GM18508 (cell line): Measurements from ENCODE around the gene ZNF286A.
"Not testable (repeated sequence)": the region's sequence is repeated elsewhere in the genome, so short reads cannot be mapped to it uniquely, and the experiment has no call there.

Experiments
- ATAC-seq: cut with Tn5 transposase; IDR thresholded peaks from one replicate; pipeline ENCODE4 v1.9.1; 2021; ENCODE audit warnings: moderate number of reproducible peaks; ENCODE audit not compliant: insufficient read depth, unreplicated experiment

Gene ZNF286A

DNA sequence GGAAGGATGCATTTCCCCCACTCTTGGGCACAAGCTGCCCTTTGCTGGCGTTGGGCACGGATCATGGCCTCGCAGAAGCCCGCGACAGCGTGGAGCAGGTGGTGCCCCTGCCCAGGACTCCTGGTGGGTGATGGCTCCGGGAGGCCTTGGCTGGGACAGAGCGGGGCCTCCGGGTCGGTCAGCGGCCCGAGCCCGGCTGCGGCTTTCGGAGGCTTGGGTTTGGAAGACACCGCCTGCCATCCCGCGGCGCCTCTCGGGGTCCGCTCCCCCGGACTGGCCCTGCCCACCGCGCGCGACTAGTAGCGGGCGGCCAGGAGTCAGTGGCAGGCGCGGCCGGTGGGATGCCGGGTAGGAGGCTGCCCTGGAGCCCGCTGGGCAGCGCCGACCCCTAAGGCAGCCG lies 49.9 kb downstream of the ZNF286A start:
- not testable (repeated sequence) for ATAC-seq

- ATAC-seq, result not testable (repeated sequence)
Measured at GRCh38 chr17:15768865-15769533, 69.4 kb downstream of the ZNF286A start.
